ENCODE measurements around the gene ZNF827.

GRCh38 chr4:145776208-145776607, 162.4 kb downstream of the ZNF827 start:
- TF ChIP-seq, protein P1, sequence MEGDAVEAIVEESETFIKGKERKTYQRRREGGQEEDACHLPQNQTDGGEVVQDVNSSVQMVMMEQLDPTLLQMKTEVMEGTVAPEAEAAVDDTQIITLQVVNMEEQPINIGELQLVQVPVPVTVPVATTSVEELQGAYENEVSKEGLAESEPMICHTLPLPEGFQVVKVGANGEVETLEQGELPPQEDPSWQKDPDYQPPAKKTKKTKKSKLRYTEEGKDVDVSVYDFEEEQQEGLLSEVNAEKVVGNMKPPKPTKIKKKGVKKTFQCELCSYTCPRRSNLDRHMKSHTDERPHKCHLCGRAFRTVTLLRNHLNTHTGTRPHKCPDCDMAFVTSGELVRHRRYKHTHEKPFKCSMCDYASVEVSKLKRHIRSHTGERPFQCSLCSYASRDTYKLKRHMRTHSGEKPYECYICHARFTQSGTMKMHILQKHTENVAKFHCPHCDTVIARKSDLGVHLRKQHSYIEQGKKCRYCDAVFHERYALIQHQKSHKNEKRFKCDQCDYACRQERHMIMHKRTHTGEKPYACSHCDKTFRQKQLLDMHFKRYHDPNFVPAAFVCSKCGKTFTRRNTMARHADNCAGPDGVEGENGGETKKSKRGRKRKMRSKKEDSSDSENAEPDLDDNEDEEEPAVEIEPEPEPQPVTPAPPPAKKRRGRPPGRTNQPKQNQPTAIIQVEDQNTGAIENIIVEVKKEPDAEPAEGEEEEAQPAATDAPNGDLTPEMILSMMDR (IDR thresholded peaks at IDR 0.05): no peak
- TF ChIP-seq POLR2A (IDR thresholded peaks at IDR 0.05): no peak
